NCI-H345 treated with DMSO at 0.1 percent for 48 hours (cell line): ENCODE data around the gene LAPTM4A.

Experiments used
- DNase-seq: peaks from one replicate; lab custom pipeline; 2025; ENCODE audit not compliant: unreplicated experiment; lab: John Stamatoyannopoulos, UW

LAPTM4A gene

GRCh38 chr2:20025065-20025786 is 26.2 kb downstream of the LAPTM4A start:
- DNase-seq: no peak

- no peak for DNase-seq
Observed at GRCh38 chr2:20023688-20024087, 27.7 kb downstream of the LAPTM4A start.

- DNase-seq: no peak
Observed at GRCh38 chr2:20021405-20022009, 29.9 kb downstream of the LAPTM4A start.

- no peak for DNase-seq
Observed at GRCh38 chr2:20019747-20020146, 31.7 kb downstream of the LAPTM4A start.

GRCh38 chr2:20018601-20019152 is 32.8 kb downstream of the LAPTM4A start:
- no peak for DNase-seq

GRCh38 chr2:20016346-20016745 is 35.1 kb downstream of the LAPTM4A start:
- DNase-seq: no peak

- DNase-seq: peak; percentile 61
Observed at GRCh38 chr2:20015482-20016083, 35.8 kb downstream of the LAPTM4A start.

GRCh38 chr2:20013126-20013849 is 38.1 kb downstream of the LAPTM4A start:
- DNase-seq: peak; percentile 21

GRCh38 chr2:20012282-20013125 is 38.9 kb downstream of the LAPTM4A start, which contains the start of gene MATN3:
TSS of gene MATN3 (minus strand) at chr2:20012668. CDS start at chr2:20012631, 37 bp downstream.
- DNase-seq: no peak

GRCh38 chr2:20012032-20012281 is 39.5 kb downstream of the LAPTM4A start:
- no peak for DNase-seq

GRCh38 chr2:20011276-20012031 is 40.0 kb downstream of the LAPTM4A start:
- DNase-seq: no peak

- no peak for DNase-seq
Observed at GRCh38 chr2:20008703-20009102, 42.7 kb downstream of the LAPTM4A start.

GRCh38 chr2:20005891-20006470 is 45.4 kb downstream of the LAPTM4A start:
- no peak for DNase-seq

GRCh38 chr2:20005067-20005627 is 46.3 kb downstream of the LAPTM4A start:
- DNase-seq: no peak

- DNase-seq: no peak
Observed at GRCh38 chr2:20001361-20001863, 50.0 kb downstream of the LAPTM4A start.

- no peak for DNase-seq
Observed at GRCh38 chr2:19993731-19994130, 57.7 kb downstream of the LAPTM4A start.

- DNase-seq: no peak
Observed at GRCh38 chr2:19991895-19992294, 59.5 kb downstream of the LAPTM4A start.

GRCh38 chr2:19990416-19990728 is 61.1 kb downstream of the LAPTM4A start:
- DNase-seq: no peak
